ENCODE measurements around the gene ENOX1.

GRCh38 chr13:43240278-43240677 lies 546.5 kb downstream of the ENOX1 start:
- TF ChIP-seq TSHZ1 (tag by site-specific recombination; IDR thresholded peaks at IDR 0.05; ENCODE audit: borderline replicate concordance), result no peak
- TF ChIP-seq ZNF701 (tag by site-specific recombination; IDR thresholded peaks at IDR 0.05), result no peak
- TF ChIP-seq ZNF560 (tag by site-specific recombination; IDR thresholded peaks at IDR 0.05; ENCODE audit: borderline replicate concordance), result no peak
- no peak for TF ChIP-seq CTCF (tag by site-specific recombination; IDR thresholded peaks at IDR 0.05)
- no peak for TF ChIP-seq BCL11A (tag by site-specific recombination; IDR thresholded peaks at IDR 0.05; ENCODE audit: low read depth)
- TF ChIP-seq ZNF677 (tag by site-specific recombination; IDR thresholded peaks at IDR 0.05), result no peak
- TF ChIP-seq REST (tag by site-specific recombination; IDR thresholded peaks at IDR 0.05), result no peak
- no peak for TF ChIP-seq ZNF214 (tag by site-specific recombination; IDR thresholded peaks at IDR 0.05; ENCODE audit: borderline replicate concordance)
- no peak for TF ChIP-seq YY1 (tag by site-specific recombination; IDR thresholded peaks at IDR 0.05)
- no peak for TF ChIP-seq PRDM6 (tag by site-specific recombination; IDR thresholded peaks at IDR 0.05)

Data from HEK293 (cell line).